ENCODE measurements around the gene PAM16.

Gene PAM16

GRCh38 chr16:4370570-4371356, 19.6 kb upstream of the PAM16 start:
- DNase-seq = no peak

- no peak for DNase-seq
Observed at GRCh38 chr16:4370151-4370550, 19.0 kb upstream of the PAM16 start.

- DNase-seq = no peak
Observed at GRCh38 chr16:4369007-4369733, 18.0 kb upstream of the PAM16 start.

- DNase-seq = no peak
Observed at GRCh38 chr16:4367393-4367856, 16.3 kb upstream of the PAM16 start.

- no peak for DNase-seq
Observed at GRCh38 chr16:4366016-4366415, 14.9 kb upstream of the PAM16 start.

- DNase-seq = no peak
Observed at GRCh38 chr16:4365615-4366014, 14.5 kb upstream of the PAM16 start.

- no peak for DNase-seq
Observed at GRCh38 chr16:4365014-4365406, 13.9 kb upstream of the PAM16 start.

GRCh38 chr16:4364196-4365013, 13.3 kb upstream of the PAM16 start:
- no peak for DNase-seq

GRCh38 chr16:4362476-4363135, 11.5 kb upstream of the PAM16 start:
- no peak for DNase-seq

GRCh38 chr16:4361944-4362311, 10.8 kb upstream of the PAM16 start:
- DNase-seq = no peak

- DNase-seq = no peak
Observed at GRCh38 chr16:4361033-4361943, 10.2 kb upstream of the PAM16 start.

- DNase-seq = no peak
Observed at GRCh38 chr16:4360538-4361021, 9.5 kb upstream of the PAM16 start.

- no peak for DNase-seq
Observed at GRCh38 chr16:4359914-4360313, 8.8 kb upstream of the PAM16 start.

GRCh38 chr16:4358831-4359561, 7.9 kb upstream of the PAM16 start:
- no peak for DNase-seq

- DNase-seq = no peak
Observed at GRCh38 chr16:4358236-4358635, 7.1 kb upstream of the PAM16 start.

GRCh38 chr16:4356820-4357219, 5.7 kb upstream of the PAM16 start:
- DNase-seq = no peak

- DNase-seq = no peak
Observed at GRCh38 chr16:4354512-4355409, 3.6 kb upstream of the PAM16 start.

- DNase-seq = no peak
Observed at GRCh38 chr16:4353675-4354074, 2.6 kb upstream of the PAM16 start.

- no peak for DNase-seq
Observed at GRCh38 chr16:4352843-4353242, 1.7 kb upstream of the PAM16 start.

GRCh38 chr16:4351880-4352279, 759 bp upstream of the PAM16 start:
- DNase-seq = no peak

Measured in NCI-H2029 treated with DMSO at 0.1 percent for 48 hours (cell line).